Trophoblast cell (in vitro differentiated cells and primary cell): Measurements from ENCODE around the gene ENDOU.

Source experiments
- DNase-seq, 2 donors: peaks; one replicate each; pipeline ENCODE4 v3.0.0-alpha.2; 2016
- H2AFZ ChIP-seq: 2 replicates; pipeline ENCODE4 v1.6.1; 2013; ENCODE audit warnings: low read length, moderate library complexity, mild to moderate bottlenecking; ENCODE audit not compliant: insufficient read depth, poor library complexity
- H2AK5ac ChIP-seq: 2 replicates; pipeline ENCODE4 v1.6.1; 2013; ENCODE audit warnings: mild to moderate bottlenecking, low read length
- H2BK120ac ChIP-seq: 2 replicates; pipeline ENCODE4 v1.6.1; 2013; ENCODE audit warnings: low read length, mild to moderate bottlenecking, moderate library complexity; ENCODE audit not compliant: insufficient read depth, poor library complexity
- H2BK12ac ChIP-seq: 2 replicates; pipeline ENCODE4 v1.6.1; 2013; ENCODE audit warnings: mild to moderate bottlenecking, low read length, moderate library complexity
- H2BK5ac ChIP-seq: 2 replicates; pipeline ENCODE4 v1.6.1; 2013; ENCODE audit warnings: low read length, low read depth, moderate library complexity, mild to moderate bottlenecking; ENCODE audit not compliant: poor library complexity
- H3K14ac ChIP-seq: 2 replicates; pipeline ENCODE4 v1.6.1; 2013; ENCODE audit warnings: mild to moderate bottlenecking, low read length
- H3K18ac ChIP-seq: 2 replicates; pipeline ENCODE4 v1.6.1; 2013; ENCODE audit warnings: mild to moderate bottlenecking, low read length
- H3K23ac ChIP-seq: 2 replicates; pipeline ENCODE4 v1.6.1; 2013; ENCODE audit warnings: low read length
- H3K27ac ChIP-seq: 2 replicates; pipeline ENCODE4 v1.5.1; 2013; ENCODE audit warnings: low read depth, mild to moderate bottlenecking, inconsistent platforms, low read length, moderate library complexity
- H3K27me3 ChIP-seq: 2 replicates; pipeline ENCODE4 v1.6.1; 2013; ENCODE audit warnings: inconsistent platforms, mild to moderate bottlenecking, low read length, moderate library complexity; ENCODE audit not compliant: insufficient read depth
- H3K36me3 ChIP-seq, 2 experiments: 1 replicate in 1 of 2; 2 replicates in 1 of 2; pipeline ENCODE4 v1.6.1; 2013; ENCODE audit warnings: low read length in 2 of 2, mild to moderate bottlenecking in 2 of 2, moderate library complexity in 1 of 2; ENCODE audit not compliant: insufficient read depth in 2 of 2, control insufficient read depth in 1 of 2
- H3K4ac ChIP-seq: 2 replicates; pipeline ENCODE4 v1.6.1; 2013; ENCODE audit warnings: low read depth, mild to moderate bottlenecking, low read length, moderate library complexity
- H3K4me1 ChIP-seq, 2 experiments: 1 replicate in 1 of 2; 2 replicates in 1 of 2; pipeline ENCODE4 v1.6.1; 2013; ENCODE audit warnings: low read length in 2 of 2, mild to moderate bottlenecking in 2 of 2, moderate library complexity in 1 of 2; ENCODE audit not compliant: insufficient read depth in 2 of 2, control insufficient read depth in 1 of 2
- H3K4me2 ChIP-seq: 2 replicates; pipeline ENCODE4 v1.6.1; 2013; ENCODE audit warnings: inconsistent platforms, mild to moderate bottlenecking, low read length, moderate library complexity
- H3K4me3 ChIP-seq: 2 replicates; pipeline ENCODE4 v1.5.1; 2013; ENCODE audit warnings: mild to moderate bottlenecking, low read depth, low read length, inconsistent platforms
- H3K79me1 ChIP-seq: one replicate; pipeline ENCODE4 v1.6.1; 2013; ENCODE audit warnings: low read length
- H3K79me2 ChIP-seq: 2 replicates; pipeline ENCODE4 v1.6.1; 2013; ENCODE audit warnings: low read length, mild to moderate bottlenecking; ENCODE audit not compliant: control insufficient read depth, insufficient read depth, poor library complexity
- H3K9ac ChIP-seq: 2 replicates; pipeline ENCODE4 v1.6.1; 2013; ENCODE audit warnings: mild to moderate bottlenecking, low read length
- H3K9me3 ChIP-seq: 2 replicates; pipeline ENCODE4 v1.6.1; 2013; ENCODE audit warnings: low read depth, mild to moderate bottlenecking, control low read depth, inconsistent platforms, low read length; ENCODE audit not compliant: insufficient read depth
- H4K12ac ChIP-seq: 2 replicates; pipeline ENCODE4 v1.6.1; 2013; ENCODE audit warnings: low read depth, mild to moderate bottlenecking, low read length, moderate library complexity
- H4K8ac ChIP-seq: 2 replicates; pipeline ENCODE4 v1.6.1; 2013; ENCODE audit warnings: low read depth, mild to moderate bottlenecking, low read length, moderate library complexity
- H4K91ac ChIP-seq: one replicate; pipeline ENCODE4 v1.6.1; 2013; ENCODE audit warnings: low read depth, mild to moderate bottlenecking, low read length, moderate library complexity
- WGBS: extraction: QIAGEN DNeasy Blood & Tissue Kit; methylation state at CpG from one replicate; pipeline ENCODE4 v1.1.7; 2013; ENCODE audit warnings: missing lambda C conversion rate; ENCODE audit not compliant: insufficient read length, insufficient coverage; ENCODE audit errors: extremely low coverage; 5-methylcytosine and 5-hydroxymethylcytosine counted together

ENDOU gene

DNA sequence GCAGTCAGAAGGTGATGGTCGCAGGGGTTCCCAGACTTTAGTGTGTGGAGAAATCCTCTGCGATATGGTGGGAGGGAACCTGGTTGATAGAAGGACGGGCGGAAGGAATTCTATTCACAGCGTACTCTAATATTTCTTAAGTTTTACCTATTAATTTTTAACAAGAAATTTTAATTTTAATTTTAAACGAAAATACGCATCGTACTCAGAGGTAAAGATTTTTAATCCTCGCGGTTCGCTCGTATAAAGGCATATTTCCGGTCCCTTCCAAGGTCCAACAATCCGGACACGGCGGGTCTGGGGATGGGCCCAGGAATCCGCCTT, 47.4 kb upstream of the ENDOU start:
- peak overlapping the region; percentile 70 for H3K9ac ChIP-seq
- H3K79me2 ChIP-seq: no peaks in the 10 kb centered on the region
- WGBS: no CpG with 5 or more reads among the region's 17 CpGs
- H3K27me3 ChIP-seq: peaks cover 8% of the 10 kb centered on the region
- no peak overlapping the region for H3K18ac ChIP-seq
- peaks cover 19% of the 10 kb centered on the region for H3K79me1 ChIP-seq
- H4K91ac ChIP-seq: no peak overlapping the region
- H3K9me3 ChIP-seq: no peaks in the 10 kb centered on the region
- no peak overlapping the region for H3K23ac ChIP-seq
- H3K14ac ChIP-seq: no peak overlapping the region
- no peak overlapping the region for H4K12ac ChIP-seq
- no peak overlapping the region for H2BK5ac ChIP-seq
- no peak overlapping the region for H3K4me3 ChIP-seq
- H3K4me2 ChIP-seq: peak overlapping the region; percentile 96
- peaks cover 17 to 32% of the 10 kb centered on the region in 2 experiments for H3K4me1 ChIP-seq
- no peak overlapping the region for H3K4ac ChIP-seq
- H2BK12ac ChIP-seq: no peak overlapping the region
- H2AK5ac ChIP-seq: no peak overlapping the region
- H2AFZ ChIP-seq: no peak overlapping the region
- no peak overlapping the region for H2BK120ac ChIP-seq
- DNase-seq: no peak
- no peak overlapping the region for H3K27ac ChIP-seq
- H4K8ac ChIP-seq: peak overlapping the region; percentile 67
- H3K36me3 ChIP-seq: no peaks in the 10 kb centered on the region

DNA sequence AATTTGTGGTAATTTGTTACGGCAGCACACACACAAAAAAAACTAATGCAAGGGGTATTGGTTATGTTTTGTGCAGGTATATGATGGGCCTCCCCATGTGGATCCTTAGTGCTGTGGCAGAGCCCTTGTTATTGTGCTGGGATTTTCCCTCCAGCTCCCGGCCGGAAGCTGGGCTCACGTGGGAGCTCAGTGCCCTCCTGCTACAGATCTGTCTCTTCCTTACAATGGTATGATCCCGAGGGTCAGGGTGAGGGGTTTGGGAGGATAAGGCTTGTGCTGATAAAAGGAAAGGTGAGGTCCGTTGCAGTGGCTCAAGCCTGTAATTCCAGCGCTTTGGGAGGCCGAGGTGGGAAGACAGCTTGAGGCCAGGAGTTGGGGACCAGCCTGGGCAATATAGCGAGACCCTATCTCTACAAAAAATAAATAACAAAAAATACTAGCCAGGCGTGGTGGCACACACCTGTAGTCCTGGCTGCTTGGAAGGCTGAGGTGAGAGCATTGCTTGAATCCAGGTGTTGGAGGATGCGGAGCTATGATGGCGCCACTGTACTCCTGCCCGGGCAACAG, 46.9 kb upstream of the ENDOU start:
- Histone ChIP-seq H2BK120ac (no peak overlapping the region), H4K8ac (no peak overlapping the region), H3K4me1 (peaks cover 16 to 28% of the 10 kb centered on the region in 2 experiments), H2BK5ac (no peak overlapping the region), H3K79me1 (peaks cover 18% of the 10 kb centered on the region), H3K23ac (no peak overlapping the region), H3K4me2 (no peak overlapping the region), H3K4me3 (no peak overlapping the region), H4K12ac (no peak overlapping the region), H2AFZ (no peak overlapping the region), H3K27me3 (peaks cover 8% of the 10 kb centered on the region), H2BK12ac (no peak overlapping the region), H3K9ac (no peak overlapping the region), H3K27ac (no peak overlapping the region), H2AK5ac (no peak overlapping the region), H3K79me2 (no peaks in the 10 kb centered on the region), H3K36me3 (no peaks in the 10 kb centered on the region), H3K14ac (no peak overlapping the region), H3K18ac (no peak overlapping the region), H3K4ac (no peak overlapping the region), H3K9me3 (no peaks in the 10 kb centered on the region), H4K91ac (no peak overlapping the region)
- DNase-seq: no peak
- no CpG with 5 or more reads among the region's 13 CpGs for WGBS

DNA sequence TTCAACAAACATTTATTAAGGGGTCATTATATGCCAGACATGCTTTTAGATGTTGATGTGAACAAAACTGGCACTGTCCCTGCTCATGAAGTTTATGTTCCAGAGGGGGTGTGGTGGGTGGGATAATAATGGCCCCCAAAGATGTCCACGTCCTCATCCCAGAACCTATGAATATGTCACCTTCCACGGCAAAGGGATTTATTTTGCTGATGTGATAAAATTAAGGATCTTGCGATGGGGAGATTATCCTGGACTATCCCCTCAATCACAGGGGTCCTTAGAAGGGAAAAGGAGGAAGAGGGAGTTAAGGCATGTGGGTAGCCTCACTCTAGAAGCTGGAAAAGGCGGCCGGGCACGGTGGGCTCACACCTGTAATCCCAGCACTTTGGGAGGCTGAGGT, 46.0 kb upstream of the ENDOU start:
- H3K36me3 ChIP-seq: no peaks in the 10 kb centered on the region
- no peak overlapping the region for H3K14ac ChIP-seq
- H2BK12ac ChIP-seq: no peak overlapping the region
- DNase-seq: no peak
- no peak overlapping the region for H3K4me3 ChIP-seq
- no peaks in the 10 kb centered on the region for H3K9me3 ChIP-seq
- no peak overlapping the region for H3K4me2 ChIP-seq
- peaks cover 16% of the 10 kb centered on the region for H3K79me1 ChIP-seq
- no peak overlapping the region for H2AFZ ChIP-seq
- H3K23ac ChIP-seq: no peak overlapping the region
- no peak overlapping the region for H3K27ac ChIP-seq
- H2BK120ac ChIP-seq: no peak overlapping the region
- H3K4ac ChIP-seq: no peak overlapping the region
- H4K12ac ChIP-seq: no peak overlapping the region
- H3K79me2 ChIP-seq: no peaks in the 10 kb centered on the region
- WGBS: no CpG with 5 or more reads among the region's 6 CpGs
- no peak overlapping the region for H3K9ac ChIP-seq
- H2BK5ac ChIP-seq: no peak overlapping the region
- H3K18ac ChIP-seq: no peak overlapping the region
- H4K8ac ChIP-seq: no peak overlapping the region
- H4K91ac ChIP-seq: no peak overlapping the region
- H2AK5ac ChIP-seq: no peak overlapping the region
- peaks cover 16 to 24% of the 10 kb centered on the region in 2 experiments for H3K4me1 ChIP-seq
- peaks cover 8% of the 10 kb centered on the region for H3K27me3 ChIP-seq

DNA sequence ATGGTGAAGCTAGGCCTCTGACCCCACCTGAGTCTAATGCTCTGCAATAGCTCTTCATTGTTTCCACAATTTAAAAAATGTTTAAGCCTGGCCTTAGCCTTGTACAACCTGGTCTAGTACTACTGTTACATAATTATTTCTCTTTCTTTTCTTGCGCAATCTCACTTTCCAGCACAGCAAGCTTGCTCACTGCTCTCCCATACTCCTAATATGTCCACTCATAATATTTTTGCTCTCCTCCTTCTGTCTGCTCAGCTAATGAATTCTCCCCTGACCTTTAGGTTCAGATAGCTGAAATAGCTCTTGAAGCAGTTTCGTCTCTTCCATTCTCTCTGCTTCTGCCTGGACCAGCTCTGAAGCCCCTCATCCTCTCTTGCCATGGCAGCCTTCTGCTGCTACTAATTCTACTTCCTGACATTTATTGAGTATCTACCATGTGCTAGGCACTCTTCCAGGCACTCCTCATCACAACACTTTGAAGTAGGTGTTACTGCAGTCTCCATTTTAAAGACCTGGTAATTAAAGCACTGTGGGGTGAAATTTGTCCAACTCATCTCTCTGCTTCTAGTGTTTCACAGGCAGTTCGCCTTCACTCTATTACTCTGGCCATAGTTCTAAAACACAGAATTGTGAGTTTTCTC, 44.9 kb upstream of the ENDOU start:
- WGBS: no CpG with 5 or more reads among the region's 3 CpGs
- Histone ChIP-seq H3K36me3 (no peaks in the 10 kb centered on the region), H2BK120ac (no peak overlapping the region), H3K23ac (no peak overlapping the region), H4K12ac (no peak overlapping the region), H2BK5ac (no peak overlapping the region), H2AFZ (no peak overlapping the region), H3K18ac (no peak overlapping the region), H3K27me3 (peaks cover 8% of the 10 kb centered on the region), H3K4ac (no peak overlapping the region), H2BK12ac (peak overlapping the region; percentile 35), H3K9me3 (no peaks in the 10 kb centered on the region), H2AK5ac (no peak overlapping the region), H3K4me2 (no peak overlapping the region), H3K79me1 (peaks cover 12% of the 10 kb centered on the region), H4K91ac (no peak overlapping the region), H4K8ac (no peak overlapping the region), H3K79me2 (no peaks in the 10 kb centered on the region), H3K14ac (no peak overlapping the region), H3K9ac (no peak overlapping the region), H3K4me1 (peaks cover 16 to 21% of the 10 kb centered on the region in 2 experiments), H3K27ac (no peak overlapping the region), H3K4me3 (no peak overlapping the region)
- peak in 1 of 2 donors; percentile 78 for DNase-seq
